ENCODE results near the gene GABBR2. TPM values are rescaled to one million over a fixed set of nuclear protein-coding genes. Genes with fewer than 3 reads are reported as not detected.

GABBR2 gene
- total RNA-seq, 1 donor from 2014 or later = not detected

DNA sequence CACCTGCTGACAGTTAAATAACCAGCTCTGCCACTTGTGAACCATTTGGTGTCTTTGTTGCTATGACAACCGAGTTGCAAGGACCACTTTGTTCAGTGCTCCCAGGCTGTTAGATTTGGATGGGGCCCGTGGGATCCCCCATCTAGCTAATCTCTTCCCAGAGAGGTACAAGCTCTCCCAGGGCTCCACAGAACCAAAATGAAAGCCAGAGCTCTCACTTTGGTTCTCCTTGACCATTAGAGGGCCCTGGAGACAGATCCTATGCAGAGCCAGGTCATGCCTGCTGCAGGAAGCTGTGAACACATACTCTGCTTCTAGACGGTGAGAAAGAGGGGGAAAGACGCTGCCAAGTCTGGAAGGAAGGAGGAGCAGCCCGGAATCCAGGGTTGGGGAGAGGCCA lies 224.6 kb downstream of the GABBR2 start:
- no peaks in the 10 kb centered on the region for H3K36me3 ChIP-seq (ENCODE audit: control insufficient read depth, insufficient read depth, low read length)
- TF ChIP-seq, protein P1, sequence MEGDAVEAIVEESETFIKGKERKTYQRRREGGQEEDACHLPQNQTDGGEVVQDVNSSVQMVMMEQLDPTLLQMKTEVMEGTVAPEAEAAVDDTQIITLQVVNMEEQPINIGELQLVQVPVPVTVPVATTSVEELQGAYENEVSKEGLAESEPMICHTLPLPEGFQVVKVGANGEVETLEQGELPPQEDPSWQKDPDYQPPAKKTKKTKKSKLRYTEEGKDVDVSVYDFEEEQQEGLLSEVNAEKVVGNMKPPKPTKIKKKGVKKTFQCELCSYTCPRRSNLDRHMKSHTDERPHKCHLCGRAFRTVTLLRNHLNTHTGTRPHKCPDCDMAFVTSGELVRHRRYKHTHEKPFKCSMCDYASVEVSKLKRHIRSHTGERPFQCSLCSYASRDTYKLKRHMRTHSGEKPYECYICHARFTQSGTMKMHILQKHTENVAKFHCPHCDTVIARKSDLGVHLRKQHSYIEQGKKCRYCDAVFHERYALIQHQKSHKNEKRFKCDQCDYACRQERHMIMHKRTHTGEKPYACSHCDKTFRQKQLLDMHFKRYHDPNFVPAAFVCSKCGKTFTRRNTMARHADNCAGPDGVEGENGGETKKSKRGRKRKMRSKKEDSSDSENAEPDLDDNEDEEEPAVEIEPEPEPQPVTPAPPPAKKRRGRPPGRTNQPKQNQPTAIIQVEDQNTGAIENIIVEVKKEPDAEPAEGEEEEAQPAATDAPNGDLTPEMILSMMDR (IDR thresholded peaks at IDR 0.05; ENCODE audit: insufficient read depth, low read length, severe bottlenecking) = no peak
- no peaks in the 10 kb centered on the region for H3K27me3 ChIP-seq (ENCODE audit: control insufficient read depth, insufficient read depth, low read length)
- DNase-seq (ENCODE audit: low read depth) = no peak
- FAIRE-seq = no peak
- H3K4me3 ChIP-seq (ENCODE audit: low read depth, low read length) = no peak overlapping the region

- Histone ChIP-seq H3K36me3 (ENCODE audit: control insufficient read depth, insufficient read depth, low read length) (no peaks in the 10 kb centered on the region), H3K4me3 (ENCODE audit: low read depth, low read length) (no peak overlapping the region), H3K27me3 (ENCODE audit: control insufficient read depth, insufficient read depth, low read length) (no peaks in the 10 kb centered on the region)
- TF ChIP-seq, protein P1 (IDR thresholded peaks at IDR 0.05; ENCODE audit: insufficient read depth, low read length, severe bottlenecking) = no peak
- DNase-seq (ENCODE audit: low read depth) (no peak), FAIRE-seq (no peak)
These were observed 226.5 kb downstream of the GABBR2 start for GRCh38 chr9:98482226-98482625.

- H3K36me3 ChIP-seq (ENCODE audit: control insufficient read depth, insufficient read depth, low read length) = no peaks in the 10 kb centered on the region
- TF ChIP-seq, protein P1 (IDR thresholded peaks at IDR 0.05; ENCODE audit: insufficient read depth, low read length, severe bottlenecking) = no peak
- peak; percentile 39 for DNase-seq (ENCODE audit: low read depth)
- no peak overlapping the region for H3K4me3 ChIP-seq (ENCODE audit: low read depth, low read length)
- no peaks in the 10 kb centered on the region for H3K27me3 ChIP-seq (ENCODE audit: control insufficient read depth, insufficient read depth, low read length)
- FAIRE-seq = no peak
These were observed 227.1 kb downstream of the GABBR2 start for GRCh38 chr9:98481676-98482075.

DNA sequence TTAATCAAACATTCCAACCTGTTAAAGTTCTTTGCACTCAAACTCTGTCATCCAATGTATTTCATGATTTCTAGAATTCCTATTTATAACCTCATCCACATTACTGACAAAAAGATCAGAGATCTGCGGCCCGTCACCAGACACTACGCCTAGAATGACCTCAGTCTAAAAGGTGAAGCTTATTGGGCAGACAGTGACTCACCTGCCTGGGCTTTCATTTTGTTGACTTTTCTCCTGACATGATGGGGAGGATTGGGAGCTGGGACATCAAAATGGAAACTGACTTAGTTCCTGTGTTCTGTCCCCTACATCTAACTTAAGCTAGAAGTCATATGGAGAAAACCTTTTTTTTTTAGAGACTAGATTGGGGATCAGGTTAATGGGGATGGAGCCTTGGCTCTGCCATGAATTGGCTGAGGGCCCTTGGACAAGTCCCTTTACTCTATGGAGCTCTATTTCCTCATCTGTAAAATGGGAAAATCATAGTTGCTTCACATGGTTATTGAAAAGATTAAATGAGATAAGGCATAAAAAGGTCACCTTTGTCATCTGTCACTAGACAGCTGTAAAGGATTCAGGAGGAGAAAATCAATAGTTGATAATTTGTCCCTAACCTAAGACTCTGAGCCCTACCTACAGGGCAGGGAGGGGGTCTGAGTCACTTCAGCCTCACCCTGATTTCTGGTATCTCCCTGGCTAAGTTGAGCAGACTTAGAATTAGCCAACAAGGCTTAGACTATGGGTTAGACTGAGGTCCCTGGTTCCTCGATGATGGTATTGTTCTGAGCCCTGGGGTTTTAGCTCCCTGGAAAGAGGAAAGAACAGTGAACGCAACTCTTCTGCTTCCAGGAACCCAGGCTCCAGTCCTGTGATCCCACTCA lies 228.5 kb downstream of the GABBR2 start:
- Histone ChIP-seq H3K4me3 (ENCODE audit: low read depth, low read length) (no peak overlapping the region), H3K36me3 (ENCODE audit: control insufficient read depth, insufficient read depth, low read length) (no peaks in the 10 kb centered on the region), H3K27me3 (ENCODE audit: control insufficient read depth, insufficient read depth, low read length) (no peaks in the 10 kb centered on the region)
- FAIRE-seq (peak; percentile 52), DNase-seq (ENCODE audit: low read depth) (peak; percentile 87)
- TF ChIP-seq, protein P1 (IDR thresholded peaks at IDR 0.05; ENCODE audit: insufficient read depth, low read length, severe bottlenecking) = no peak

DNA sequence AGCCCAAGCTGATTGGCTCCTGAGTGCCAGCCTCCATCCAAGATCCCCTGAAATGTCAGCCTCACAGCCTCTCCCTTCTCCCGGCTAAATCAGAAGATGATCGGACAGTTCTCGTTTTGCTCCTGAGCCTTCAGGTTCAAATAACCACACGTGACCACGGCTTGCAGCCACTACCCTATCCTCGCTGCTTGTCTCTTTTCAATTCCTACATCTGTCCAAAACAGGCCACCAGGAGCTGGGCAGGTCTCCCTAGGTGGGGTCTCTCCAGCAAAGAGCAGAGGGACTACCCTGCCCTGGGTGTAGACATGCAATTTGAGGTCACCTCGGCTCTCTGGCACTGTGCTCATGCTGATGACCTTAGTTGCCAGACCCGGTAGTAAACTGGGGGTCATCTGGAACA lies 229.3 kb downstream of the GABBR2 start:
- no peak overlapping the region for H3K4me3 ChIP-seq (ENCODE audit: low read depth, low read length)
- H3K36me3 ChIP-seq (ENCODE audit: control insufficient read depth, insufficient read depth, low read length) = no peaks in the 10 kb centered on the region
- H3K27me3 ChIP-seq (ENCODE audit: control insufficient read depth, insufficient read depth, low read length) = no peaks in the 10 kb centered on the region
- DNase-seq (ENCODE audit: low read depth) (no peak), FAIRE-seq (no peak)
- TF ChIP-seq, protein P1 (IDR thresholded peaks at IDR 0.05; ENCODE audit: insufficient read depth, low read length, severe bottlenecking) = no peak

Data from bronchial epithelial cell (primary cell).